K562 (cell line): ENCODE results near the gene VDAC2. TPM values are rescaled to one million over a fixed set of nuclear protein-coding genes. Genes with fewer than 3 reads are reported as not detected.

ENCODE experiments used
- DPF2 ChIP-seq: fragments of 450-650 bp; IDR thresholded peaks from 2 replicates; pipeline ENCODE4 v1.6.1; 2016
- KLF6 ChIP-seq: fragments of 250-450 bp; sonication (Bioruptor Pico); IDR thresholded peaks from 2 replicates; pipeline ENCODE4 v1.4.0; 2020; ENCODE audit warnings: mild to moderate bottlenecking, moderate library complexity, borderline replicate concordance
- NELFE ChIP-seq: IDR thresholded peaks from 2 replicates; pipeline ENCODE4 v1.6.1; 2011; ENCODE audit warnings: mild to moderate bottlenecking; ENCODE audit not compliant: insufficient read depth, insufficient read length
- NFIX ChIP-seq: fragments of 250-450 bp; sonication (Bioruptor Pico); IDR thresholded peaks from 2 replicates; pipeline ENCODE4 v1.4.0; 2020; ENCODE audit warnings: low read depth, mild to moderate bottlenecking, moderate library complexity
- ZFX ChIP-seq: sonication (generic); formaldehyde crosslinking; IDR thresholded peaks from 2 replicates; pipeline ENCODE4 v1.8.0; 2022; ENCODE audit warnings: mild to moderate bottlenecking, missing genetic modification reagents, moderate library complexity
- polyA plus RNA-seq, 8 experiments: library from polyadenylated mRNA; depleted of rRNA in 4 of 8; stranded (reverse) in 5 of 8; unstranded in 3 of 8; fragments of >200 nt; fragmentation: Nextera tagmentation in 2 of 8; fragmentation: Illumina TruSeq in 1 of 8; extraction: Ambion mirVana in 2 of 8; extraction: Trizol in 1 of 8; gene quantifications; 2 replicates each; pipeline versions ENCODE4 v1.2.1 to v1.2.3, GENCODE V29; 2011 to 2014; ENCODE audit warnings: inconsistent platforms in 1 of 8, missing spikeins in 1 of 8
- total RNA-seq, 7 experiments: library from RNA; depleted of rRNA in 6 of 7; stranded (reverse); fragments of >200 nt in 6 of 7; fragmentation: Illumina TruSeq in 2 of 7; extraction: Trizol in 2 of 7; gene quantifications; 2 replicates each; pipeline versions ENCODE4 v1.2.1 to v1.2.3, GENCODE V29; 2011 to 2021; ENCODE audit warnings: low replicate concordance in 1 of 7
- TF ChIP-seq, protein P1 (sequence below): IDR thresholded peaks from 2 replicates; pipeline ENCODE4 v1.6.1; 2011; ENCODE audit warnings: borderline replicate concordance, low read depth, mild to moderate bottlenecking, moderate library complexity, low read length; ENCODE audit not compliant: insufficient read depth, poor library complexity, severe bottlenecking
- TF ChIP-seq, protein P2 (sequence below), 2 experiments: fragments of 450-650 bp in 1 of 2; IDR thresholded peaks; 2 replicates each; pipeline ENCODE4 v1.6.1; 2011 to 2017; ENCODE audit warnings: low read depth in 2 of 2, antibody characterized with exemption in 1 of 2, borderline replicate concordance in 1 of 2, low read length in 1 of 2, mild to moderate bottlenecking in 1 of 2, mixed read lengths in 1 of 2; ENCODE audit not compliant: control insufficient read depth in 1 of 2
- TF ChIP-seq, protein P3 (sequence below): fragments of 250-450 bp; sonication (Bioruptor Pico); IDR thresholded peaks from 2 replicates; pipeline ENCODE4 v1.4.0; 2020
- TF ChIP-seq, protein P4 (sequence below): sonication (generic); formaldehyde crosslinking; IDR thresholded peaks from 2 replicates; pipeline ENCODE4 v1.8.1; 2023; ENCODE audit warnings: mild to moderate bottlenecking, missing genetic modification reagents
- TF ChIP-seq, protein P5 (sequence below): fragments of 250-450 bp; sonication (Bioruptor Pico); IDR thresholded peaks from 2 replicates; pipeline ENCODE4 v1.4.0; 2020; ENCODE audit warnings: mild to moderate bottlenecking, moderate library complexity

The VDAC2 gene
- total and polyA plus RNA-seq, 9 of the 15 experiments (the other 6 are each of a cell fraction or from before 2014, with no cell fraction given) = 139 to 450 (median 250) TPM

DNA sequence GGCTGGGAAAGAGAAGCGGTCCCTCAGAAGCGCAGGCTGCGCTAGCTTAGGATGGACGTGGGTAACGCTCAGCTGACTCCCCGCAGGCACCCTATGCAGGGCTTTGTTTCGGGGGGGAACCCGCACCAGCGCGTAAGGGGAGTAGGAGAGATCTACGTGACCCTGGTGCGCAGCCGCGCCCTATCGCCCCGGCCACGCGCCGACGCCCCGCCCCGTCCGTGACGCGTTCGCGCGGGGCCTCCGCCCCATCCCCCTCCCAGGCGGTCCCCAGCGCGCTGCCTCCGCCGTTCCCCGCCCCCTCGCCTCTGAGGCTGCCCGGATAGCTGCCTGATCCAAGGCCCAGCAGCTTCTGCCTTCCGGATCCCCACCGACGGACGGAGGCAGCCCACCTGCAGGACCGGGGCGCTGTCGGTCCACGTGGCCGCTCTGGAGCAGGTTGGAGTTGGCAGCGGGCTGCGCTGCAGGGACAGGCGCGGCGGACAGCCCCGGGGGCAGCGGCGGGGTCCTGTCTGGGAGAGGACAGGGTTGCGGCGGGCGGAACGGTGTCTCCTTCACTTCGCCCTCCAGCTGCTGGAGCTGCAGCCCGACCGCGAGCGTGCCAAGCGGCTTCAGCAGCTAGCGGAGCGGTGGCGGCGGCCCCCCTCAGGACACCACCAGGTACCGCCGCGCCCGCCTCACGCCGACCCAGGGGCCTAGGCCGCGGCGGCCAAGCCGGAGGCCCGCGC is at the start of gene VDAC2 (continued):
- TF ChIP-seq, protein P1, sequence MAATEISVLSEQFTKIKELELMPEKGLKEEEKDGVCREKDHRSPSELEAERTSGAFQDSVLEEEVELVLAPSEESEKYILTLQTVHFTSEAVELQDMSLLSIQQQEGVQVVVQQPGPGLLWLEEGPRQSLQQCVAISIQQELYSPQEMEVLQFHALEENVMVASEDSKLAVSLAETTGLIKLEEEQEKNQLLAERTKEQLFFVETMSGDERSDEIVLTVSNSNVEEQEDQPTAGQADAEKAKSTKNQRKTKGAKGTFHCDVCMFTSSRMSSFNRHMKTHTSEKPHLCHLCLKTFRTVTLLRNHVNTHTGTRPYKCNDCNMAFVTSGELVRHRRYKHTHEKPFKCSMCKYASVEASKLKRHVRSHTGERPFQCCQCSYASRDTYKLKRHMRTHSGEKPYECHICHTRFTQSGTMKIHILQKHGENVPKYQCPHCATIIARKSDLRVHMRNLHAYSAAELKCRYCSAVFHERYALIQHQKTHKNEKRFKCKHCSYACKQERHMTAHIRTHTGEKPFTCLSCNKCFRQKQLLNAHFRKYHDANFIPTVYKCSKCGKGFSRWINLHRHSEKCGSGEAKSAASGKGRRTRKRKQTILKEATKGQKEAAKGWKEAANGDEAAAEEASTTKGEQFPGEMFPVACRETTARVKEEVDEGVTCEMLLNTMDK = no peak
- TF ChIP-seq NFIX (no peak), KLF6 (CRISPR knock-in tag) (peak; percentile 76), NELFE (no peak), DPF2 (no peak; the same call in 1 of the 2 replicates), ZFX (peak; percentile 98)
- TF ChIP-seq, protein P2, sequence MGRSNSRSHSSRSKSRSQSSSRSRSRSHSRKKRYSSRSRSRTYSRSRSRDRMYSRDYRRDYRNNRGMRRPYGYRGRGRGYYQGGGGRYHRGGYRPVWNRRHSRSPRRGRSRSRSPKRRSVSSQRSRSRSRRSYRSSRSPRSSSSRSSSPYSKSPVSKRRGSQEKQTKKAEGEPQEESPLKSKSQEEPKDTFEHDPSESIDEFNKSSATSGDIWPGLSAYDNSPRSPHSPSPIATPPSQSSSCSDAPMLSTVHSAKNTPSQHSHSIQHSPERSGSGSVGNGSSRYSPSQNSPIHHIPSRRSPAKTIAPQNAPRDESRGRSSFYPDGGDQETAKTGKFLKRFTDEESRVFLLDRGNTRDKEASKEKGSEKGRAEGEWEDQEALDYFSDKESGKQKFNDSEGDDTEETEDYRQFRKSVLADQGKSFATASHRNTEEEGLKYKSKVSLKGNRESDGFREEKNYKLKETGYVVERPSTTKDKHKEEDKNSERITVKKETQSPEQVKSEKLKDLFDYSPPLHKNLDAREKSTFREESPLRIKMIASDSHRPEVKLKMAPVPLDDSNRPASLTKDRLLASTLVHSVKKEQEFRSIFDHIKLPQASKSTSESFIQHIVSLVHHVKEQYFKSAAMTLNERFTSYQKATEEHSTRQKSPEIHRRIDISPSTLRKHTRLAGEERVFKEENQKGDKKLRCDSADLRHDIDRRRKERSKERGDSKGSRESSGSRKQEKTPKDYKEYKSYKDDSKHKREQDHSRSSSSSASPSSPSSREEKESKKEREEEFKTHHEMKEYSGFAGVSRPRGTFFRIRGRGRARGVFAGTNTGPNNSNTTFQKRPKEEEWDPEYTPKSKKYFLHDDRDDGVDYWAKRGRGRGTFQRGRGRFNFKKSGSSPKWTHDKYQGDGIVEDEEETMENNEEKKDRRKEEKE (IDR thresholded peaks at IDR 0.05; ENCODE audit: borderline replicate concordance in 1 of 2, control insufficient read depth in 1 of 2, low read depth in 2 of 2, low read length in 1 of 2) = 0 out of 4 replicates have a peak, but pooled peaks of 1 of the 2 experiments have one; percentile 77
- TF ChIP-seq, protein P3, sequence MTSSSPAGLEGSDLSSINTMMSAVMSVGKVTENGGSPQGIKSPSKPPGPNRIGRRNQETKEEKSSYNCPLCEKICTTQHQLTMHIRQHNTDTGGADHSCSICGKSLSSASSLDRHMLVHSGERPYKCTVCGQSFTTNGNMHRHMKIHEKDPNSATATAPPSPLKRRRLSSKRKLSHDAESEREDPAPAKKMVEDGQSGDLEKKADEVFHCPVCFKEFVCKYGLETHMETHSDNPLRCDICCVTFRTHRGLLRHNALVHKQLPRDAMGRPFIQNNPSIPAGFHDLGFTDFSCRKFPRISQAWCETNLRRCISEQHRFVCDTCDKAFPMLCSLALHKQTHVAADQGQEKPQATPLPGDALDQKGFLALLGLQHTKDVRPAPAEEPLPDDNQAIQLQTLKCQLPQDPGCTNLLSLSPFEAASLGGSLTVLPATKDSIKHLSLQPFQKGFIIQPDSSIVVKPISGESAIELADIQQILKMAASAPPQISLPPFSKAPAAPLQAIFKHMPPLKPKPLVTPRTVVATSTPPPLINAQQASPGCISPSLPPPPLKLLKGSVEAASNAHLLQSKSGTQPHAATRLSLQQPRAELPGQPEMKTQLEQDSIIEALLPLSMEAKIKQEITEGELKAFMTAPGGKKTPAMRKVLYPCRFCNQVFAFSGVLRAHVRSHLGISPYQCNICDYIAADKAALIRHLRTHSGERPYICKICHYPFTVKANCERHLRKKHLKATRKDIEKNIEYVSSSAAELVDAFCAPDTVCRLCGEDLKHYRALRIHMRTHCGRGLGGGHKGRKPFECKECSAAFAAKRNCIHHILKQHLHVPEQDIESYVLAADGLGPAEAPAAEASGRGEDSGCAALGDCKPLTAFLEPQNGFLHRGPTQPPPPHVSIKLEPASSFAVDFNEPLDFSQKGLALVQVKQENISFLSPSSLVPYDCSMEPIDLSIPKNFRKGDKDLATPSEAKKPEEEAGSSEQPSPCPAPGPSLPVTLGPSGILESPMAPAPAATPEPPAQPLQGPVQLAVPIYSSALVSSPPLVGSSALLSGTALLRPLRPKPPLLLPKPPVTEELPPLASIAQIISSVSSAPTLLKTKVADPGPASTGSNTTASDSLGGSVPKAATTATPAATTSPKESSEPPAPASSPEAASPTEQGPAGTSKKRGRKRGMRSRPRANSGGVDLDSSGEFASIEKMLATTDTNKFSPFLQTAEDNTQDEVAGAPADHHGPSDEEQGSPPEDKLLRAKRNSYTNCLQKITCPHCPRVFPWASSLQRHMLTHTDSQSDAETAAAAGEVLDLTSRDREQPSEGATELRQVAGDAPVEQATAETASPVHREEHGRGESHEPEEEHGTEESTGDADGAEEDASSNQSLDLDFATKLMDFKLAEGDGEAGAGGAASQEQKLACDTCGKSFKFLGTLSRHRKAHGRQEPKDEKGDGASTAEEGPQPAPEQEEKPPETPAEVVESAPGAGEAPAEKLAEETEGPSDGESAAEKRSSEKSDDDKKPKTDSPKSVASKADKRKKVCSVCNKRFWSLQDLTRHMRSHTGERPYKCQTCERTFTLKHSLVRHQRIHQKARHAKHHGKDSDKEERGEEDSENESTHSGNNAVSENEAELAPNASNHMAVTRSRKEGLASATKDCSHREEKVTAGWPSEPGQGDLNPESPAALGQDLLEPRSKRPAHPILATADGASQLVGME = no peak
- TF ChIP-seq, protein P4, sequence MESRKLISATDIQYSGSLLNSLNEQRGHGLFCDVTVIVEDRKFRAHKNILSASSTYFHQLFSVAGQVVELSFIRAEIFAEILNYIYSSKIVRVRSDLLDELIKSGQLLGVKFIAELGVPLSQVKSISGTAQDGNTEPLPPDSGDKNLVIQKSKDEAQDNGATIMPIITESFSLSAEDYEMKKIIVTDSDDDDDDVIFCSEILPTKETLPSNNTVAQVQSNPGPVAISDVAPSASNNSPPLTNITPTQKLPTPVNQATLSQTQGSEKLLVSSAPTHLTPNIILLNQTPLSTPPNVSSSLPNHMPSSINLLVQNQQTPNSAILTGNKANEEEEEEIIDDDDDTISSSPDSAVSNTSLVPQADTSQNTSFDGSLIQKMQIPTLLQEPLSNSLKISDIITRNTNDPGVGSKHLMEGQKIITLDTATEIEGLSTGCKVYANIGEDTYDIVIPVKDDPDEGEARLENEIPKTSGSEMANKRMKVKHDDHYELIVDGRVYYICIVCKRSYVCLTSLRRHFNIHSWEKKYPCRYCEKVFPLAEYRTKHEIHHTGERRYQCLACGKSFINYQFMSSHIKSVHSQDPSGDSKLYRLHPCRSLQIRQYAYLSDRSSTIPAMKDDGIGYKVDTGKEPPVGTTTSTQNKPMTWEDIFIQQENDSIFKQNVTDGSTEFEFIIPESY (CRISPR knock-in tag) = peak; percentile 59; the same call in 1 of the 2 replicates
- TF ChIP-seq, protein P5, sequence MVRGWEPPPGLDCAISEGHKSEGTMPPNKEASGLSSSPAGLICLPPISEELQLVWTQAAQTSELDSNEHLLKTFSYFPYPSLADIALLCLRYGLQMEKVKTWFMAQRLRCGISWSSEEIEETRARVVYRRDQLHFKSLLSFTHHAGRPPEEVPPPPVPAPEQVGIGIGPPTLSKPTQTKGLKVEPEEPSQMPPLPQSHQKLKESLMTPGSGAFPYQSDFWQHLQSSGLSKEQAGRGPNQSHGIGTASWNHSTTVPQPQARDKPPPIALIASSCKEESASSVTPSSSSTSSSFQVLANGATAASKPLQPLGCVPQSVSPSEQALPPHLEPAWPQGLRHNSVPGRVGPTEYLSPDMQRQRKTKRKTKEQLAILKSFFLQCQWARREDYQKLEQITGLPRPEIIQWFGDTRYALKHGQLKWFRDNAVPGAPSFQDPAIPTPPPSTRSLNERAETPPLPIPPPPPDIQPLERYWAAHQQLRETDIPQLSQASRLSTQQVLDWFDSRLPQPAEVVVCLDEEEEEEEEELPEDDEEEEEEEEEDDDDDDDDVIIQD = no peak
